Activated naive CD8-positive, alpha-beta T cell treated with anti-CD3 and anti-CD28 coated beads, Interleukin-2, amount 50 U/mL, for 16 hours (primary cell): Measurements from ENCODE around the gene CNP.
"Not testable (repeated sequence)": the region's sequence is repeated elsewhere in the genome, so short reads cannot be mapped to it uniquely, and the experiment has no call there.

Experiments
- DNase-seq: peaks from one replicate; pipeline ENCODE4 v3.0.0-alpha.2; 2020; ENCODE audit warnings: low read depth, low spot score

Gene CNP

DNA sequence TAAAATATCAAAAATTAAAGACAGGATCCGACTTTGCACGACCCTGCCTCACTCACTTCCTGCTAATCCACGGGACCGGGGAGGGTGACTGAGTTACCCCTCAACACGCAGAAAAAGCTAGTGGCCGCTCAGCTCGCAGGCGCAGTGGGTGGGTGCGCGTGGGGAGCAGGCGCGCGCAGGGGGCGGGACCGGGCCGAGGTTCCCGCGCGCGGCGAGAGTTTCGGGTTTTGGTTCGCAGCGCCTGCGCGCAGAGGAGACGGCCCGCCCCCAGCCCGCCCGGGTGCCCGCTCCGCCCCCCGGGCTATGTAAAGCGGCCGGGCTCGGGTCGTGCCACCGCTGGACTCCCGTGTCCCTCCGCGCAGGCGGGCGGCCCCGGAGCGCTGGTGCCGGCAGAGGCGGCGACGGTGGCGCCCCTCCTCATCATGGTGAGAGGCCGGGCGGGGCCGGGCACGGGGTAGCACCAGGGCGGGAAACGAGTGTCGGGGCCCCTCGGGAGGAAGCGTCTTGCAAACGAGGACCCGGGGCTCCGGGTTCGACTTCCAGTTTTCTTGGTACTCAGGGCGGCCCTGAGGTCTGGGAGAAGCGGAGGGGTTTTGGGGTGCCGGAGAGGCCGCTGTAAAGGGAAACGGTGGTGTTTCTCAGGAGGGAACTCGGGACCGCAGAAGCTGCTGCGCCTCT, at the start of gene CNP:
CNP (plus strand) TSS at position 333 of the 678 bp plus-strand sequence; CDS start at position 423, 90 bp downstream.
- DNase-seq = peak; percentile 79

DNA sequence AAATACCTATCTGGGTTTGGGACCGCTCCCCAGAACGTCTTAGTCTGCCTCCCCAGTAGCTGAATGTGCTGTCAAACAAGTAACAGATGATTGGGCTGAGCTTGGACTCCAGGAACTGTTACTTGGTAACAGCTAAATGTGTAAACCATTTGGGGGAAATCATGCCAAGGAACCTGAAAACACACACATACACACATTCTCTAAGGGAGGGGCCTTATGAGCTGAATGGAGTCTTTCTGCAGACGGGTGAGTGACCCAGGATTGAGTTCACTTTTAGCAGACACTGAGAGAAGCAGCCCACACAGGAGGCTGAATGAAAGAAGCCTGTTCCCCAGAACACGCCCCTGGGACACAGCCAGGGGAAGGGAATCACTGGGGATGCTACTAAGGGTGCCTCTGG, 49.4 kb upstream of the CNP start:
- DNase-seq = no peak

DNA sequence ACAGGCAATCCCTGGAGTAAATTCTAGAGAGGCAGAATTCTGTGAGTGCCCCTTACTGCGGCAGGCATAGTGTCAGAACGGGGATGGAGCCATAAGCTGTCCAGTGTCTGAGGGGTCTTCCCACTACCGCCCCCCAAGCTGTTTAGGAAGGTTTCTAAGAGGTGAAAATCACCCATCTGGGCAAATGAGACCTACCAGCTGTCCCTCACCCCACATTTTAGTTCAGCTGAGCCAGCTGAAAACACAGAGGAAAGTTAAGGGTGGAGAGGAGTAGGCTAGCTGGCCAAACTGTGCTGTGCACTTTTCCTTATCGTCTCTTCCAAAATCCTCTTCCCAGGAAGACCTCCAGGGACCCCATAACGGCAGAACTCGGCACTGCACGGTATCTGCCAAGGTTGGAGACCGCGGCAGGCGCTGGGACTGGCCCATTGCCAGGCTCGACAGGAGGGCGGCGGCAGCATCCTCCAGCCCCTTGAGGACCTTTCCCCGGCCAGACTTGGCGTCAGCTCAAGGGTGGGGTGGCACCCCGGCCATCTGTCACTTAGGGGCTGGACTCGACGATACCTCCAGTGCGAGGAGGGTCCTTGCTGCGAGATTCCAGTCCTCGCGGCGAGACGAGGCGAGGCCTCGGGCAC, 48.8 kb upstream of the CNP start:
- DNase-seq = no peak

DNA sequence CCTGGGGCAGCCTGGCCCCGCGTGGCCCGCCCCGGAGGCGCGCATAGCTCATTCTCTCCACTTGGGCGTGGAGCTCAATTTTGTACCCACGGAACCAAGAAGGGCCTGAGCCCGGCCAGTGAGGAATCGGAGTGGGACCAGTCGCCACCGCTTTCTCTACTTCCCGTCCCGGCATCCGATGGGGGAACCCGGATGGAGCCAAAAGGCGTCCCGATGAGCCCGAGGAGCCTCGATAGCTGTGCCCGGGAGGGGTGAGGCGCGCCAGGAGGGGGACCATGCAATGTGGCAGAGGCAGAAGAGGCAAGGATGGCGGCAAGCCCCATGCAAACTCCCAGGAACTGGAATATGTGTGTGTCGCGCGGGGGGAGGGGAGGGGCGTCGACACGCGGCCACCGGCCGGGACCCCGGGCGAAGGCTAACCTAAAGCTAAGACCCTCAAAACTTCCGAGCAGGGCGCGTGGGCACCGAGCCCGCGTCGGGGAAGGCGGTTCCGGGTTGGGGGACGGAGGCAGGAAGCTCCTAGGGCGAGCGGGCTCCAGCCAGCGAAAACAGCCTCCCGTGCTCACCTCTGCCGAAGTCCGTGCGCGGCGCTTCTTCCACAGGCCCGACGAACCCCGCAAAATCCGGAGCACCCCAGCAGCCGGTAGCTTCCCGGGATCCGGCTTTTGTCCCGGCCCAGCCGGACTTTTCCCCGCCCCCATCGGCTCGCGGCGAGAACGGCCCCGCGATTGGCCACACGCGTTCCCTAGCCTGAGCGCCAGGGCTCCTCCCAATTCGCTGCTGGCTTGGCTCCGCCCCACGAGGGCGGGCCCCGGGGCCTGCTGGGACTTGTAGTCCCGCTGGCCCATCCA, 48.1 kb upstream of the CNP start, which contains the start of gene ACLY:
ACLY (minus strand) TSS at position 638 of the 851 bp plus-strand sequence. CDS start 5,078 bp downstream, outside the sequence.
- peak; percentile 92 for DNase-seq

DNA sequence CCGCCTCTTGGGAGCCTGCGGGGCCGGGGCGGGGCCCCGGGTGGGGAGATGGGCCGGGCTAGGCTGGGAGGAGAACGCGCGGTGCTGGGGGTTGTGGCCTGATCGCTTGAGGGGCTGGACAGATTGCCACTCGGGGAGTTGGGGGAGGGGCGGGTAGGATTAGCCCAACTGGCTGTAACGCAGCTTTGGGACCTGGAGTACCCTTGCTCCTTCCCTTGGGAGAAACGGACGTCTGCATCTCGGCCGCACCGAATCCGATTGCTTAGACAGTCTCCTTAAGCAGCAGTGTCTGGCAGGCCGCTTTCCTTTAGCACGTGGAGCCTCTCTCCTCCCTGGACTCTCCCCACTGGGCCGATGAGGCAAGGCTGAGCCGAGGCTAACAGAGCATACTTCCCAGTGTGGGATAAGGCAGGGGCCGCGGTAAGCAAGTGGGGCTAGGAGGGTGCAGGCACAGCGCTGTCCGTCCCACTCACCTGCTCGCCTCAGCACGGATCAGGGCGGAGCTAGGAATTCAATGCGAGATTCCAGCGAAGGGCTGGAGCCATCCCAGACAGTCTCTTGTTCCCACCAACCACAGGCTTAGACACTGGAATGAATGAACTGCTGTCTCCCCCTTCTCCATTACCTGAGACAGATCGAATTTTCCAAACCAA, 47.3 kb upstream of the CNP start:
- DNase-seq = no peak

DNA sequence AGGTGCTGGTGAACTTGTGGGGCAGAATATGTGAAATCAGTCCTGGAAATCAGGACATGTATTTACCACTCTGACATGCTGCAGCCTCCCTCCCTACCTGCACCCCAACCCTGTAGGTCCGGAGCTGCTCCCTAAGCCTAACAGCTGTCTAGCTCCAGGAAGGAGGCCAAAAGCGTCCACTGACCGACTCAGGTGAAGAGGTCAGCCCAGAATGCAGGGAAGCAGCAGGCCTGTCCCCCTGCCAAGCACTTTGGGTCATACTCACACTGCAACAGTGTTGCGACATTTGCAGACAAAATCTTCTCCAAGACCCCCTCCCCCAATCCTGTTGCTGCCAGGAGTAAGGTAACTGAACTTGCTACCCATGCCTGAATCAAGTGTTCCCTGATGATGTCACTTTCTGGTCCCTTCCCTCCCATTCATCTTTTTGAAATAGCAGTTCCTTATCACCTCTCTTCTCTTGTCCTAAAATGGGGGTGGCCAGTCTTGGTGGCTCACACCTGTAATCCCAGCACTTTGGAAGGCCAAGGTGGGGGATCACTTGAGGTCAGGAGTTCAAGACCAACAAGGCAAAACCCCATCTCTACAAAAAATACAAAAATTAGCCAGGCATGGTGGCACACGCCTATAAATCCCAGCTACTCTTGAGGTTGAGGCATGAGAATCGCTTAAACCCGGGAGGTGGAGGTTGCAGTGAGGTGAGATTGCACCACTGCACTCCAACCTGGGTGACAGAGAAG, 46.6 kb upstream of the CNP start:
- no peak for DNase-seq

DNA sequence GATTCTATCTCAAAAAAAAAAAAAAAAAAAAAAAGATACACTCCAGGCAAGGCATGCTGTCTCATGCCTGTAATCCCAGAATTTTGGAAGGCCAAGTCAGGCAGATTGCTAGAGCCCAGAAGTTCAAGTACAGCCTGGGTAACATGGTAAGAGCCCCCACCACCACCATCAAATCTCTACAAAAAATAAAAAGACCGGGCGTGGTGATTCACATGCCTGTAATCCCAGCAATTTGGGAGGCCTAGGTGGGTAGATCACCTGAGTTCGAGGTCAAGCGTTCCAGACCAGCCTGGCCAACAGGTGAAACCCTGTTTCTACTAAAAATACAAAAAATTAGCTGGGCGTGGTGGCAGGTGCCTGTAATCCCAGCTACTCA, 46.0 kb upstream of the CNP start:
- no peak for DNase-seq

DNA sequence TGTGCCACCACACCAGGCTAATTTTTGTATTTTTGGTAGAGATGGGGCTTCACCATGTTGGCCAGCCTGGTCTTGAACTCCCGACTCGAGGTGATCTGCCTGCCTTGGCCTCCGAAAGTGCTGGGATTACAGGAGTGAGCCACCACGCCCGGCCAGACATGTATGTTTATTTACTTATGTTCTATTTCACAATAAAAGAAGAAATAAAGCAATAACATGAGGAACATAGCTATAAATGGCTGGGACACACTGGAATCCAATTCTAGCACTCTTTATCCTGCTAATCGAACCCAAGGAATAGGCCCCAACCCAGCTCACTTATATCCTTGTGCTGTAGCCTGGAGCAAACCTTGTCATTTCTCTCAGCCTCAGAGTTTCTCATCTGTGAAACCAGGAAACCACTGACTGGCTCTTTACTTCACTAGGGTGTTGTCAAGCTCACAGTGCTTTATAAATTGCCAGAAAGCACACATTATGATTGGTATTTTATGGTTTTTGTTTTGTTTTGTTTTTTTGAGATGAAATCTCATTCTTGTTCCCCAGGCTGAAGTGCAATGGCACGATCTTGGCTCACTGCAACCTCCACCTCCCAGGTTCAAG, 40.5 kb upstream of the CNP start:
- no peak for DNase-seq

DNA sequence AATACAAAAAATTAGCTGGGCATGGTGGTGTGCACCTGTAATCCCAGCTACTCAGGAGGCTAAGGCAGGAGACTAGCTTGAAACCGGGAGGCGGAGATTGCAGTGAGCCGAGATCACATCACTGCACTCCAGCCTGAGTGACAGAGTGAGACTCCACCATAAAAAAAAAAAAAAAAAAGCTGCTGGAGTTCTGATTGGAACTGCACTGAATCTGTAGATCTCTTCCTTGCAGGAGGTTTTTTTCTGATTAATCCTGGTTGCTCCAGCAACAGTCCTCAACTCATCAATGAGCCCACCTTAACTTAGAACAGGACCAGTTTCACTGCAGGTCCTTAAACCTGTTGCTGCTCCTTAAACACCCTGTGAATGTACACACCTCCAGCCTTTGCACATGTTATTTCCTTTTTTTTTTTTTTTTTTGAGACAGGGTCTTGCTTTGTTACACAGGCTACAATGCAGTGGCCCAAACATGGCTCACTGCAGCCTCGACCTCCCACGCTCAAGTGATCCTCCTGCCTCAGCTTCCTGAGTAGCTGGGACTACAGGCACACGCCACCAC, 37.8 kb upstream of the CNP start:
- no peak for DNase-seq

DNA sequence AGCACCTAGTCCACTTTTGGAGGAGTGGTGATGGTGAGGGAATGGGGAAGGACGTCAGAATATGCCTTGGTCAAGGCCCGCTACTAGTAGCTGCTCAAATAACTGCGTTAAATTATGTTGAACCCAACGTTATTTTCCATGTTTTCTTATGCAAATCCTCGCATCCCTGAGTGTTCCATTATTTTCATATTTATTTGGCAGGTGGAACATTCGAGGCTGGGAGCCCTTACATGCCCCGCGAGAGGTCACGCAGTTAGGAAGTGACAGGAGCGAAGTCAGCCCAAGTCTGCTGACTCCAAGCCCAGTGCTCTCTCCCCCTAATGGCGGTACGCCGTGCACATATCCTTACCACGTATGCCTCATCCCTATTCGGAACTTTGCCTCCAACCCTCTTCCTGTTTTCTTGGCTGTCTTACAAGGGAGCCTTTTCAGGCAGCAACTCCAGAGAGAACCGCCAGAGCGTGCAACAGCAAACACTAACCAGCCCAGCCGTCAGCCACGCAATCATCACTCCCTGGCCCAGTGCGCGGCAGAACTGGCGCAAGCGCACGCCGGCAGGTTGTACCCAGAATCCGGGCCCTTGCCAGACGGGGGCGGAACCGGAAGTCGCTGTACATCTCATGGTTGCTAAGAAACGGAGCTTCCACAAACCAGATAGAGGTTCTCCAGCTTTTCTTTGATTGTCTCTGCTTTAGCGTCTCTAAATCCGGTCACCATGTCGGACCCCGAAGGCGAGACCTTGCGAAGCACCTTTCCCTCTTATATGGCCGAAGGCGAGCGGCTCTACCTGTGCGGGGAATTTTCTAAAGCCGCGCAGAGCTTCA, 36.4 kb upstream of the CNP start, which contains the start of gene ODAD4:
ODAD4 (plus strand) TSS at position 609 of the 824 bp plus-strand sequence; CDS start at position 716, 107 bp downstream.
- peak; percentile 87 for DNase-seq

DNA sequence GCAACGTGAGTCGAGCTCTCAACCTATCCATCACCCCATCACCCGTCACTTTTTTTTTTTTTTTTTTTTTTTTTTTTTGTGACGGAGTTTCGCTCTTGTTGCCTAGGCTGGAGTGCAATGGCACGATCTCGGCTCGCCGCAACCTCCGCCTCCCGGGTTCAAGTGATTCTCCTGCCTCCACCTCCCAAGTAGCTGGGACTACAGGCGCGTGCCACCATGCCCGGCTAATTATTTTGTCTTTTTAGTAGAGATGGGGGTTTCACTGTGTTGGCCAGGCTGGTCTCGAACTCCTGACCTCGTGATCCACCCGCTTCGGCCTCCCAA, 35.8 kb upstream of the CNP start:
- not testable (repeated sequence) for DNase-seq

DNA sequence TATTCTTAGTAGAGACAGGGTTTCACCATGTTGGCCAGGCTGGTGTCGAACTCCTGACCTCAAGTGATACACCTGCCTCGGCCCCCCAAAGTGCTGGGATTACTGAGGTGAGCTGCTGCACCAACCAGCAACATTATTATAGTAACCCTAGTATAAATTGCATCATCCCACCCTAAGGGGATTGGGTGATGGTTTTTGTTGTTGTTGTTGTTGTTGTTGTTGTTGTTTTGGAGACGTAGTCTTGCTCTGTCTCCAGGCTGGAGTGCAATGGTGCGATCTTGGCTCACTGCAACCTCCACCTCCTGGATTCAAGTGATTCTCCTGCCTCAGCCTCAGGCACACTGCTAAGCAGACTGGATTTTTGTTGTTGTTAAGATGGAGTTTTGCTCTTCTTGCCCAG, 34.9 kb upstream of the CNP start:
- not testable (repeated sequence) for DNase-seq

DNA sequence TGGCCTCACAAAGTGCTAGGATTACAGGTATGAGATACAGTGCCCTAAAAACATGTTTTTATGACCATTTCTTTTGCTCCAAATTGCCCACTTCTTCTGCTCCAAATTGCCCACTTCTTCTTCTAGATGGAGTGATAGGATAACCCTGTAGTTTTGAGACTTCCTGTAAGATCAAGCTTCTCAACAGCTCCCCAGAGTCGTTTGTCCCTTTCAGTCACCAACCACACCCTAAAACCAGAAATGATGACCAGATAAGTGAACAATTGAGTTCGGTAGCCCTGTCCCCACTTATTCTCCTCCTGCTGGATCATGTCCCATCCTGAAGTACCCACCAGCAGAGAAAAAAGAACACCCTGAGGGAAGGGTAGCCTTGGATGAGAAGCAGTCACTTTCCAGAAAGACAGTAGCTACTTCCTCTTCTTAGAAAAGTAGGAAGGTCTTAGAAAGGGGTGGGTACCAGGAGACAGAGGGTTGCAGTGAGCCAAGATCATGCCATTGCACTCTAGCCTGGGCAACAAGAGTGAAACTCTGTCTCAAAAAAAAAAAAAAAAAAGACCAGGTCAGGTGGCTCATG, 33.7 kb upstream of the CNP start:
- DNase-seq = no peak

DNA sequence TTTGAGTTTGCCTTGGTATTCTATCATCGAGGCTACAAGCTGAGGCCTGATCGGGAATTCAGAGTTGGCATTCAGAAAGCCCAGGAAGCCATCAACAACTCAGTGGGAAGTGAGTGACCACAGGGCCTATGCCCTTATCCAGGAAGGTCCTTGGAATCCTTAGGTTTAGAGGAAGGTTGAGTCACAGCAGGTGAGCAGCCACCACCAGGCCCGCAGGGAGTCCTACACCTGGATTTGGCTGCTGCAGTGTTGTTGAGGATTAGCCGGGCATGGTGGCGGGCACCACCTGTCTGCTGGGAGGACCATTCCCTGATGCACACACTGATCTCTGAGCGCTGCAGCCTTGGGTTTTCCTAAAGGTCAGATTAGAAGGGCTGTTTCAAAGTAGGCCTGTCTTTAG, 31.0 kb upstream of the CNP start:
- no peak for DNase-seq

DNA sequence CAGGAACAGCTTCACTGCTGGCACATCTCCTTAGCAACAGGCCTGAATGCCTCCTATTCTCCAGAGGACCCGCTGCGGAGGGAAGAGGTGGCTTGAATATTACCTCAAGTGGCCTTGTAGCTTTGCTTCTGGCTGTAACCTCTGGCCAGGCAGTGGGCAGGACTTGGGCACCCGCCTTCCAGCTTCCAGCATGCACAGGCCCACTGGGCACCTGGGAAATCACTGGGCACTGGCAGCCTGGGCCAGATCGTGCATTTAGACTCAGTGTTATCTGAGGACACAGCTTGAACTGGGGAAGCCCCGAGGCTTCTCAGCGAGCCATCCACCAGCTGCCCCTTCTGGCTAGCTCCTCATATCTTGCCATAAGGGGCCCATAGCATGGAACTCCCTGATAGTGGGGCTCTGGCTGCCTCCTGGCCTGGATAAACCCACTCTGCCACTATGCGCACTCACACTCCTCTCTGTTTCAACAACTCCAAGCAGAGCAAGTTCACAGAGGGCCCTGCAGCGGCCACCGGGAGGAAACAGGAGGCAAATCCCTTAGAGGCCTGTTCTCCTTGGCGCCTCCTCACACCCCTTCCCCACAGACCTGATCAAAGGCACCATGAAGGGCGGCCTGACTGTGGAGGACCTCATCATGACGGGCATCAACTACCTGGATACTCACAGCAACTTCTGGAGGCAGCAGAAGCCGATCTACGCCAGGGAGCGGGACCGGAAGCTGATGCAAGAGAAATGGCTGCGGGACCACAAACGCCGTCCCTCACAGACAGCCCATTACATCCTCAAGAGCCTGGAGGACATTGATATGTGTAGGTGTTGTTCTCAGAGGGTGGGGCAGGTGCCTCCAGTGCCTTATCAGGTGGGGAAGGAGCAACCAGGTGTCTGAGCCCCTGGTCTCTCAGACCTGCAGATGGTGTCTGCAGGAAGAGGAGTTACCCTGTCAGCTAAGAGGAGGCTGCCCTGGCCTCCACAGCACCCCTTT, 28.3 kb upstream of the CNP start:
- DNase-seq = no peak

DNA sequence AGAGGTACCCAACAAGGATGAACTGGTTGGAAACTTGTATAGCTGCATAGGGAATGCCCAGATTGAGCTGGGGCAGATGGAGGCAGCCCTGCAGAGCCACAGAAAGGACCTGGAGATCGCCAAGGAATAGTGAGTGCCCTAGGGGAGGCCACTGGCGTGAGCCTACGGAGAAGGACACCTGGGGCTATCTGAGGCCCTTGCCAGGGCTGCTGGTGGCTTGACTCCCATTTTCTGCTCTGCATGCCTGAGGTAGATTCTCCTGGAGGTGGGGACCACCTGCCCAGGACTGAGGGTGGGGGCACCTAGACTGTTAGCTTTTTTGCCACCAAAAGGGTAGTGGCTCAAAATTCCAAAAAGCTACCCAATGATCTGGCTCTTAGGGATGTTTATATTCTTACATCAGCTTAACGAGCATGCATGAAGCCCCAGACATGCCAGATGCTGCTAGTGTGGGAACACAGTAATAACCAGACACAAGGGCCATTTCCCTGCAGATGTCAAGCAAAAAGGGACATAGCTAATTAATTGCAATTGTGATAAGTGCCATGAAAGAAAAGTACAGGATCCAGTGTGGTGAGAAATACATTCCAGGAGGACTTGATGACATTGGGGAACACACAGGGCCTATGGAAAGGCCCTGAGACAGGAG, 27.4 kb upstream of the CNP start:
- no peak for DNase-seq

DNA sequence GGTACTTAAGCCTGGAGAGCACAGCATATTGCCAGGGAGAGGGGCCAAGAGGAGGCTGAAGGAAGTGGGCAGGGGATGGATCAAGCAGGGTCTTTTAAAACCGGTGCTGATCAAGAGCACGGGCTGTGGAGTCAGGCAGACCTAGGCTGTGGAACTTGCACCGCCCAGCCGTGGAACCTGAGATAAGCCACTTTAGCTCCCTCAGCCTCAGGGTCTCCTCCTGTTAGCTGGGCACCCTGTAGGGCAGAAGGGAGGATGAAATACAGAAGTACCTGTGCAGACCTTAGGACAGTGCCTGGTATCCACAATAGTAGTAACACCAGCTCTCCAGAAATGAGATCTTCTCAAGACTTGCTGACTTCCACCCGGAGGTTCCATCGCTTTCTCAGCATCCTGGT, 26.9 kb upstream of the CNP start:
- no peak for DNase-seq

DNA sequence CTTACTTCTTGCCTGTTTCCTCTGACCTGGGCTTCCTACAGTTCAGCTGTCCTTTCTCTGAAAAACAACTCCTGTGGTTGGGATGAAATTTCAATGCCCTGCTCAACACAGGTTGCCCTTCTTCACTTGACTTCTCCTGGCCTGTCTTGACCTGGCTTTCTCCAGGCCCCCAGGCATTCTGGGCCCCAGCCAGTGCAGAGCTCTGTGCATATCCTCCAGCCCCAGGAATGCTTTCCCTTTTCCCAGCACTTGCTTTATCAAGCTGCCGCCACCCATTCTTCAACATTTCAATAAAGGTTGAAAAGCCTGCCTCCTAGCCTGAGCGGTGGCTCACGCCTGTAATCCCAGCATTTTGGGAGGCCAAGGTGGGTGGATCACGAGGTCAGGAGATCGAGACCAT, 25.4 kb upstream of the CNP start:
- no peak for DNase-seq
